GM21723 (cell line): Measurements from ENCODE around the gene USP15.

Source experiments
- ATAC-seq: cut with Tn5 transposase; IDR thresholded peaks from one replicate; pipeline ENCODE4 v1.9.1; 2021; ENCODE audit warnings: mild to moderate bottlenecking, moderate library complexity; ENCODE audit not compliant: unreplicated experiment

USP15 gene

DNA sequence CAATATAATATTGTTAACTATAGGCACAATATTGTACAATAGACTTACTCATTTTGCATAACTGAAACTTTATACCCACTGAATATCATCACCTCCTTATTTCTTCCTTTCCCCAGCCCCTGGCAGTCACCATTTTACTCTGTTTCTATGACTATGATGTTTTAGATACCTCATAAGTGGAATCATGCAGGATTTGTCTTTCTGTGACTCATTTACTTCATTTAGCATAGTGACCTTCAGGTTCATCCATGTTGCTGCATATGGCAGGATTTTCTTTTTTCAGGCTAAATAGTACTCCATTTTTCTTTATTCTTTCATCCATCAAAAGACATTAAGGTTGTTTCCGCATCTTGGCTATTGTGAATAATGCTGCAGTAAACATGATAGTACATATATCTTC is 18.9 kb downstream of the USP15 start:
- ATAC-seq, result no peak

- no peak for ATAC-seq
Measured at GRCh38 chr12:62279961-62280360, 19.8 kb downstream of the USP15 start.

GRCh38 chr12:62282057-62282774 is 22.0 kb downstream of the USP15 start:
- no peak for ATAC-seq

DNA sequence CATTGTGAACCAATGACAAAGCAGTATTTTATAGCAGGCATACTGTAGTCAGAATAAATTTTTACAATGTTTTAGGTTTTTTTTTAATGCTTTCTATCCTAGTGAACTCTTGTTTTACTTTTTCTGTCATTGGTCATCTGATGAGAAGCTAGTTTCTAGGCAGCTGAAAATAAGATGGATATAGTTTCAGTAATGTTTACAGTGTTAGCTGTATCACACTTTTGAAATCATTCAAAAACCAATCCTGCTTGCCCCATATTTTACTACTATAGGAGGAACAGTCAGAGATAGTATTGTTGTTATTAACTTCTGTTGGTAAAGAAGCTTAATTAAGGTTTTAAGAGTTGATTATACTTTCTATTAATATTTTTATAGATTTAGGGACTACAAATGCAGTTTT is 24.5 kb downstream of the USP15 start:
- ATAC-seq, result no peak

DNA sequence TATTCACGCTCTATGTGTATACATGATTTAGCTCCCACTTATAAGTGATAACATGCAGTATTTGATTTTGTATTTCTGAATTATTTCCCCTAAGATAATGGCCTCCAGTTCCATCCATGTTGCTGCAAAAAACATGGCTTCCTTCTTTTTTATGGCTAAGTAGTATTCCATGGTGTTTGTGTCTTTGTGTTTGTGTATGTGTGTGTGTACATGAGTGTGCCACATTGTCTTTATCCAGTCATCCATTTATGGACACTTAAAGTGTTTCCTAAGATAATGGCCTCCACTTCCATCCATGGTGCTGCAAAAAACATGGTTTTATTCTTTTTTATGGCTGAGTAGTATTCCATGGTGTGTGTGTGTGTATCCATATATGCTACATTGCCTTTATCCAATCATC is 25.1 kb downstream of the USP15 start:
- ATAC-seq, result no peak

- no peak for ATAC-seq
Measured at GRCh38 chr12:62288328-62288727, 28.1 kb downstream of the USP15 start.

DNA sequence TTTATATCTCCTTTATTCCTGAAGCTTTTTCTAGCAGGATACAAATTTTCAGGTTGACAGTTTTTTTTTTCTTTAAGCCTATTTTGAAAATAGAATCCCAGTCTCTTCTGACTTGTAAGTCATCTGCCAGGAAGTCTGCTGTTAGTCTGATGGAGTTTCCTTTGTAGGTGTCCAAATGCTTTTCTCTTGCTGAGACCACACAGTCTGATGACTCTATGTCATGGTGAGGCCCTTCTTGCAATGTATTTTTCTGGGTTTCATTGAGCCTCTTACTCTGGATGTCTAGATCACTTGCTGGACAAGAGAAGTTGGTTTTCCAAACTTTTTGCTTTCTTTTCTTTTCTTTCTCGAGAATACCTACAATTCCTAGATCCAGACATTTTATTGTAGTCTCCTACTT is 30.6 kb downstream of the USP15 start:
- no peak for ATAC-seq

DNA sequence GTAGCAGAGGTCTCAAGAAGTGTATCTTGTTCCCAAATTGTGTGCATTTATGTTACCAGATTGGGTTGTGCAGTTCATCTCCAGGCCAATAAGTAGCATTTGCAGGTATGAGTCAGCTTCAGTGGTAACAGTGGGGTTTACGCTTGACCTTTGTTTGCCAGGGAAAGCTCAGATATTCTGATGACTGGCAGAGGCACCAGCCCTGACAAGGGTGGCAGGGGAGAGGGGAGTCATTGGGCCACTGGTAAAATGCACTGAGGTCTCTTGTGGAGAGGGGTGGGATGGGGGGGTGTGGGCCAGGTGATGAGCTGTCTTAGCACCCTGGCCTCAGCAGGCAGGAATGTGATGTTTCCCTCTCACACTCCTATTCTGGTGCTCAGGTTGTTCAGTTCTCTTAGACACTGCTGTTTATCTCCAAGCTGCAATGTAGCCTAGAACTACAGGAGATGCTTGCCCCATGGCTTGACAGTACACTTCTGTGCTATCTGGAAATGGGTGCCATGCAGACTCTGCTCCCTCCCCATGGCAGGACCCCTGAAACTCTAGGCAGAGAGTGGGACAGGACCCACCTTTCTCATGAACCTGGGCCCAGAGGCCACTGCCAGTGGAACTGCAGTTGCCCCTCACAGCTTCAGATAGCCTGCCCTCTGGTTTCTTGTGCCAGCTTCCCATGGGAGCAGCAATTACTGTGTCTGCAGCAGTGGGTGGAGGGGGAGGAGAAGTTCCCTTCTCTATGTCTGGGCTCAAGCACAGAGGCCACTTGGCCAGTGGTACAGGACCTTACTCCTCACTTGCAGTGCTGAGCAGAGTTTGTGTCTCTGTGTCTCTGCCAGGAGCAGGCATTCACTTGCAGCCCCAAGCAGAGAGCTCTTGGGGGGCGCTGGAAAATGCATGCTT is 31.9 kb downstream of the USP15 start:
- ATAC-seq, result no peak

DNA sequence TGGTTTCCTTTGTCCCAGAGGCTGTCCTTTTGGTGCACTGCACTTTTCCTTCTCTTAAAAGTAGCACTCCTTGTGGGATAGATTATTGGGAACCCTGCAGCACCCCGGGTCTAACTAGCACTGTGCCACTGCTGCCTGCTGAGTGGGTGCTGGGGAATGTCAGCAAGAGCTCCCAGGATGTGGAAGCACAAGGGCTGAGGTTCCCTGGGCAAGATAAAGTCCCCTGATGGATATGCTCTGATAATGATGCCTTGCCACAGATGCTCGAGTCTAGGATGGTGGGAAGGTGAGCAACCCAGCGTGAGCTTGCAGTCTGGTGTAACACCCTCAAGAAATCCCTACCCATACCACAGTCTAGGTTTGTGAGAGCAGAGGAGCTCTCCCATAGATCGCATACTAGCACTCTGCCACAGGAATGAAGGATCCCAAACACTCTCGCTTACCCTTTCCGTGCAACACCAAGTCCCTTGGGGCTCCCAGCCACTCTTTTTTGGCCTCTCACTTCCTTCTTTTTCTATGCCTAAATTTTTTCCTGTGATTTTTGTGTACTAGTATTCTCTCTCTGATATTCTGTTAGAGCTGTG is 32.6 kb downstream of the USP15 start:
- no peak for ATAC-seq

GRCh38 chr12:62294378-62294777 is 34.2 kb downstream of the USP15 start:
- ATAC-seq, result no peak

- no peak for ATAC-seq
Measured at GRCh38 chr12:62296001-62296400, 35.8 kb downstream of the USP15 start.

- no peak for ATAC-seq
Measured at GRCh38 chr12:62297321-62297720, 37.1 kb downstream of the USP15 start.

- no peak for ATAC-seq
Measured at GRCh38 chr12:62299617-62300016, 39.4 kb downstream of the USP15 start.

DNA sequence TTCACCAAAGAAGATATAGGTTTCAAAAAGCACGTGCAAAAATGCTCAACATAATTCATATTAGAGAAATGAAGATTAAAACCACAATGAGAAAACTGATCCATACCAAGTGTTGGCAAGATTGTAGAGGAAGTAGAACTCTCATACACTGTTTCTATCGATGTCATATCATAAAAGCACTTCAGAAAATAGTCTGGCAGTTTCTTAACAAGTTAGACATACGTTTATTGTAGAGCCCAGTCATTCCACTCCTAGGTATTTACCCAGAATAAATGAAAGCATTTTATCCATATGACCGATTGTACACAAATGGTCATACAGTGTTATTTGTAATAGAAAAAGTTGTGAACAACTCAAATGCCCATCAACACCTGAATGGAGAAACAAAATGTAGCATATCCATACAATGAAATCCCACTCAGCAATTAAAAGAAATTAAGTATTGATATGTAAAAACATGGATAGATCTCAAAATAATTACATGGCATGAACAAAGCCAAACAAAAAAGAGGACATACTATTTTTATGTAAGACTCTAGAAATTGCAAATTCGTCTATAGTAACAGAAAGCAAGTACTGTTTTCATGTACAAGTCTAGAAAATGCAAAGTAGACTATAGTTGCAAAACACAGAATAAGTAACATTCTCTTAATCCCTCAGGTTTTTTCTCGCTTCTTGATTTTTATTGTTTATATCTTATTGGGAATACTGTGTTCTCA is 41.0 kb downstream of the USP15 start:
- ATAC-seq, result no peak

DNA sequence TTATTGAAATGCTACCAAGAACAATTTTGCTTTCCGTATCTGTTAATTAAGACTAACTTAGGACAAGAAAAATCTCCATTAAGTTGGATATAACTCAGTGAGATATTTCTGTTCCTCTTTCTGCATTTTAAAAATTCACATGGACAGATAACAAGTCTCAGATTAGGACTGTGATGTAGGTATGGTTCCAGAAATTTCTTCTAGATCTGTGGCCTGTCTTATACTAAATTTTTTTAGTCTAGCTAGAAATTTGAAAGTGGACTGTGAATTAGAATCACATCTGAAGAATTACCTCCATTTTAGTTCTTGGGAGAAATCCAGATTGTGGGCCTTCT is 41.6 kb downstream of the USP15 start:
- ATAC-seq, result no peak

DNA sequence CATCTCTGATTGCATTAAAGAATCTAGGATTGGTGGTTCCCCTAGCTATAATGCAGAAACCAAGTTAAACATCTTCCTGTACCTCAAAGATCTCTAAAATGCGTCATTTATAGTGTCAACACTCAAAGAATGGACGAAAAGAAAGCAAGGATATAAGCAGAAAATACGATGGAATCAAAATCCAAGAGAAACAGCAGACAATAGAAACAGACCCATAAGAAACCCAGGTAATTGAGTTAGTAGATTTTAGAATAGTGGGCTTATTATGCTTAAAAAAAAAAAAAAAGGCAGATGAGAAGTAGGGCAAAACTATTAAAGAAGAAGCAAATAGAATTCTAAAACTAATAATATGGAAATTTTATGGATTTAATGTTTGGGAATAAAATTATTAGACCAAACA is 44.4 kb downstream of the USP15 start:
- ATAC-seq, result no peak

- ATAC-seq, result no peak
Measured at GRCh38 chr12:62305778-62306177, 45.6 kb downstream of the USP15 start.

DNA sequence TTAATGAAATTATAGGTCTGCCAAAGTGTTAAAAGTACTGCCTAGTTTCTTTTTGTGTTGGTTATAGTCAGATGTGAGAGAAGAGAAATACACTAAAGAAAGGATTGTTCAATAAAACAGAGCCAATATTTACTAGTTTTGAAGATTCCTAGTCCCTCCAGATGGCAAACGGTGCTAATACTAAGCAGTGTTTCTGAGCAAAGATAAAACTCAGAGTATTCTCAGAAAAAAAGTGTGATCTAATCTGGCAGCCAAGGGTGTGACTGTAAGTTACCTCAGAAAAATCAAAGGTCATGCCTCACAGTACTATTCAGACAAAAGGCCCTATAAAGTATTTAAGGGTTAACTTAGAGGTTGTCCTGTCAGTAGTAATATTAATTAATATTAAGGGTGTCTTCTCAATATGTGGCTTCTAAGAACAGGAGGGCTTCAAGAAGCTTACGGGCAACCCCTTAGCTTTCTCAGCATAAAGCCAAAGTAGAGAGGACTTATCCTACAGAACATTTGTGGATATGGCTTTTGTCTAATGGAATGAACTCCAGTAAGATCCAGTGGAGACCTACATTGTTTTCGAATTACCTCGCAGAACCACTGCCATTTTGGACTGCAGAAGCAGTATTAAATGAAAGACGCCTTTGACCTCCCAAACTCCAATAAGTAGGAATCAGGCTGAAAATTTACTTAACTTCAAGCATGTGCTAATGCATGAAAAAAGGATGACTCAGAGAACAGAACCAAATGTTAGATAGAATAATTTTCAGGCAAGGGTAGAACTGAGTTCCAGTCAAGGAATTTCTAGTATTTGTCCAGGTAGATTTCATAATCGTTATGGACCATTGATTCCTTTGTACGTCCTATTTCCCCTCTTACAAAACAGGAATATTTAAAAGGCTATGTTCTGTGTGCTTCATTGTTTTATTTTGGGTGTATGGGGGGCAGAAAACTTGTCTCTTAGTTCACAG is 46.6 kb downstream of the USP15 start:
- no peak for ATAC-seq

DNA sequence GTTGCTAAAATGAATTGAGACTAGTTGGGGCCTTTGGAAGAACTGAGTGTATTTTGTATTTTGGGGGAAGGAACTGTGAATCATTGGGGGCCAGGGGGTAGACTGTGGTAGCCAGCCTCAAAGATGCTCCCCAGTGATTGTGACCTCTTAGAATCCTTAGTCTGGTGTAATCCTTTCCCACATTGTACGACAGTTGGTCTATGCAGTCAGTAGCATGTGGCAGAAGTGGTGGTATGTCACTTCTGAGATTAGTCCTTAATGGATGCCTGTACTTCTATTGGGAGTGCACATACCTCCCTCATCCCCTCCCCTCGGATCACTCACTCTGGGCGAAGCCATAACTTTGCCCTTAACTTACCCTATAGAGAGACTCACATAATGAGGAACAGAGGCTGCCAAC is 48.0 kb downstream of the USP15 start:
- ATAC-seq, result no peak

GRCh38 chr12:62313727-62314380 is 53.6 kb downstream of the USP15 start:
- no peak for ATAC-seq
